Stomach (tissue), 4 donors: ENCODE data around the gene NATD1.

Experiments
- EP300 ChIP-seq: sonication (generic); formaldehyde crosslinking; IDR thresholded peaks from one replicate; pipeline ENCODE4 v1.6.1; 2017; ENCODE audit warnings: antibody characterized with exemption
- TF ChIP-seq, protein P1 (sequence below), 7 experiments: fragments of 450-650 bp in 4 of 7; fragments of 200-600 bp in 3 of 7; sonication (generic) in 3 of 7; IDR thresholded peaks; one replicate each; pipeline ENCODE4 v1.5.1; 2016 to 2019; ENCODE audit warnings: antibody characterized with exemption in 7 of 7, control low read depth in 2 of 7, mild to moderate bottlenecking in 1 of 7

DNA sequence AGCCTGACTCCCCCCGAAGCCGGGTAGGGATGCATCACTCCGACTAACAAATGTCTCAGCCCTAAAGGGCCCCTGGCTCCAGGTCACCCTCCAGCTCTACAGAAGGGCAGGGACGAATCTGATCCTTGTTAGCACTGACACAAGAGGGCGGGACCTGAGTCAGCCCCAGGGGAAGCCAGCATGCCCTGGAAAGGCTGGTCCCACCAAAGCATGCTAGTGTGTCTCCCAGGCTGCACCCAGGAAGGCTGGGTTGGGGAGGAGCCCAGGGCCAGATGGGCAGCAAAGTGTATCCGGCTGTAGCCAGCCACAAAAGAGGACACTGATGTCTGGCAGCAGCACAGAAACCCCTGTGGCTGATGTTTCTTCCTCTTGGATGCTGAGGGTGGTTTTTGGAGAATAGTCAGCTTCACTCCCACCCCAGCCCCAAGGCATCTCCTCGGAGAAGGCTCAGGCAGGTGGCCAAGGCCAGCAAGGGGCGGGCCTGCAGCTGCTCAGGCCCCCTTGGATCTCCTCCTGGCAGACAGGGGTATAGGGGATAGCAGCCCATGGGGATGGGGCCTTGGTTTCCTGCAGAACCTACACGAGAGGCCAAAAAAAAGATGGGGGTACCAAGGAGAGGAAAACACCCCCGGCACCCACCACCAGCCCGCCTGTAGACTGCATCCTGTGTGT is 11.0 kb downstream of the NATD1 start:
- no peak for TF ChIP-seq EP300
- TF ChIP-seq, protein P1, sequence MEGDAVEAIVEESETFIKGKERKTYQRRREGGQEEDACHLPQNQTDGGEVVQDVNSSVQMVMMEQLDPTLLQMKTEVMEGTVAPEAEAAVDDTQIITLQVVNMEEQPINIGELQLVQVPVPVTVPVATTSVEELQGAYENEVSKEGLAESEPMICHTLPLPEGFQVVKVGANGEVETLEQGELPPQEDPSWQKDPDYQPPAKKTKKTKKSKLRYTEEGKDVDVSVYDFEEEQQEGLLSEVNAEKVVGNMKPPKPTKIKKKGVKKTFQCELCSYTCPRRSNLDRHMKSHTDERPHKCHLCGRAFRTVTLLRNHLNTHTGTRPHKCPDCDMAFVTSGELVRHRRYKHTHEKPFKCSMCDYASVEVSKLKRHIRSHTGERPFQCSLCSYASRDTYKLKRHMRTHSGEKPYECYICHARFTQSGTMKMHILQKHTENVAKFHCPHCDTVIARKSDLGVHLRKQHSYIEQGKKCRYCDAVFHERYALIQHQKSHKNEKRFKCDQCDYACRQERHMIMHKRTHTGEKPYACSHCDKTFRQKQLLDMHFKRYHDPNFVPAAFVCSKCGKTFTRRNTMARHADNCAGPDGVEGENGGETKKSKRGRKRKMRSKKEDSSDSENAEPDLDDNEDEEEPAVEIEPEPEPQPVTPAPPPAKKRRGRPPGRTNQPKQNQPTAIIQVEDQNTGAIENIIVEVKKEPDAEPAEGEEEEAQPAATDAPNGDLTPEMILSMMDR (IDR thresholded peaks at IDR 0.05) = no peak
